ENCODE results near the gene CRACDL.
A peak's percentile ranks its signal among the peaks of the same experiment; 100 is the strongest.

The CRACDL gene

DNA sequence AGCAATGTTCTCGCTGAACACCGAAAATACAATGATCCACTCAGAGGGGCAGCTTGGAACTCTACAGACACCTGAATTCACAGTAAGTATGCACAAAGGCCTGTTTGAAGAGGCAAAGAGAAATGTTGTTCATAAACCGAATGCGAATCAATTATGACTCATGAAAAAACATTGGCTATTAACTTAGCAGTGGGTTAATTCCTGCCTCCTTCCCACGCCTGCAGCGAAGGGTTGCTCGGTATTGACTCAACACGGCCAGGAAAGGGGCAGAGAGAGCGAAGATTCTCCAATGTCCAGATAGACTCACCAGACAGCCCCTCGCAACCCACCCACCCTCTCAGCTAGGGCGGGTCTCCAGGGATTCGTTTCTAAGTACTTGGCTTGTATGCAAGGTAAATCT, 9.4 kb downstream of the CRACDL start:
- Histone ChIP-seq H3K27me3 (ENCODE audit: low read depth, low read length) (no peaks in the 10 kb centered on the region), H2AFZ (ENCODE audit: low read depth, low read length) (no peak overlapping the region), H3K9ac (ENCODE audit: low read length) (no peak overlapping the region), H3K4me1 (ENCODE audit: low read length) (no peaks in the 10 kb centered on the region), H4K20me1 (ENCODE audit: insufficient read depth, low read length) (no peaks in the 10 kb centered on the region), H3K9me3 (ENCODE audit: insufficient read depth, low read length) (no peaks in the 10 kb centered on the region), H3K4me2 (ENCODE audit: low read length) (no peak overlapping the region), H3K27ac (ENCODE audit: low read length) (no peak overlapping the region), H3K79me2 (ENCODE audit: low read length) (no peaks in the 10 kb centered on the region), H3K36me3 (replicated peaks; ENCODE audit: low read depth, low read length) (no peaks in the 10 kb centered on the region), H3K4me3 (ENCODE audit: low read length) (no peak overlapping the region)
- TF ChIP-seq EZH2phosphoT487 (IDR thresholded peaks at IDR 0.05; ENCODE audit: low read depth), result no peak
- TF ChIP-seq, protein P1, sequence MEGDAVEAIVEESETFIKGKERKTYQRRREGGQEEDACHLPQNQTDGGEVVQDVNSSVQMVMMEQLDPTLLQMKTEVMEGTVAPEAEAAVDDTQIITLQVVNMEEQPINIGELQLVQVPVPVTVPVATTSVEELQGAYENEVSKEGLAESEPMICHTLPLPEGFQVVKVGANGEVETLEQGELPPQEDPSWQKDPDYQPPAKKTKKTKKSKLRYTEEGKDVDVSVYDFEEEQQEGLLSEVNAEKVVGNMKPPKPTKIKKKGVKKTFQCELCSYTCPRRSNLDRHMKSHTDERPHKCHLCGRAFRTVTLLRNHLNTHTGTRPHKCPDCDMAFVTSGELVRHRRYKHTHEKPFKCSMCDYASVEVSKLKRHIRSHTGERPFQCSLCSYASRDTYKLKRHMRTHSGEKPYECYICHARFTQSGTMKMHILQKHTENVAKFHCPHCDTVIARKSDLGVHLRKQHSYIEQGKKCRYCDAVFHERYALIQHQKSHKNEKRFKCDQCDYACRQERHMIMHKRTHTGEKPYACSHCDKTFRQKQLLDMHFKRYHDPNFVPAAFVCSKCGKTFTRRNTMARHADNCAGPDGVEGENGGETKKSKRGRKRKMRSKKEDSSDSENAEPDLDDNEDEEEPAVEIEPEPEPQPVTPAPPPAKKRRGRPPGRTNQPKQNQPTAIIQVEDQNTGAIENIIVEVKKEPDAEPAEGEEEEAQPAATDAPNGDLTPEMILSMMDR (IDR thresholded peaks at IDR 0.05; ENCODE audit: low read depth, low read length), result no peak

DNA sequence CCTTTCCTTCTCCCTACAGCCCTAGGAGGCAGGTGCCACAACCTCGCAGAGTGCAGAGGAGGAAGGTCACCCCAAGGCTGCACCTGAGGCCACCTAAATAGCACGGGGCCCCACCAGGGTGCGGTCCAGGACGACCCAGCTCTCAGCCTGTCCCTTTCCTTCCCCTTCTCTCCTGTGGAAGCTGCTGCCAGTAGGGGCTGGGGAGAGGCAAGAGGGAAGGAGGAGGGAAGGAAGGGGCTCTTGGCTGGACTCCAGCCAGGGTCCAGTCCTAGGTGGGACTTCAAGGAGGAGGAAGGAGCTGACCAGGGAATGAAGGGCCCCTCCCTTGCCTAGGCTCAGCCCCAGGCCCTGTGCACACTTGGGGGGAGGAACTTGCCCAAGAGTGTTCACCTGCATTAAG, 11.1 kb downstream of the CRACDL start:
- H4K20me1 ChIP-seq (ENCODE audit: insufficient read depth, low read length), result no peaks in the 10 kb centered on the region

GRCh38 chr2:98924038-98924830, 11.8 kb downstream of the CRACDL start:
- H3K4me3 ChIP-seq (ENCODE audit: low read length), result no peak overlapping the region
- no peak overlapping the region for H3K27ac ChIP-seq (ENCODE audit: low read length)
- no peak overlapping the region for H3K9ac ChIP-seq (ENCODE audit: low read length)
- 0 out of 2 replicates have a peak, but pooled peaks cover 4% of the 10 kb centered on the region for H3K27me3 ChIP-seq (ENCODE audit: low read depth, low read length)
- no peak for TF ChIP-seq EZH2phosphoT487 (IDR thresholded peaks at IDR 0.05; ENCODE audit: low read depth)
- TF ChIP-seq, protein P1 (IDR thresholded peaks at IDR 0.05; ENCODE audit: low read depth, low read length), result no peak
- H3K79me2 ChIP-seq (ENCODE audit: low read length), result no peaks in the 10 kb centered on the region
- no peaks in the 10 kb centered on the region for H3K36me3 ChIP-seq (replicated peaks; ENCODE audit: low read depth, low read length)
- H3K4me1 ChIP-seq (ENCODE audit: low read length), result no peaks in the 10 kb centered on the region
- no peaks in the 10 kb centered on the region for H3K9me3 ChIP-seq (ENCODE audit: insufficient read depth, low read length)
- H3K4me2 ChIP-seq (ENCODE audit: low read length), result no peak overlapping the region
- no peak overlapping the region for H2AFZ ChIP-seq (ENCODE audit: low read depth, low read length)
- H4K20me1 ChIP-seq (ENCODE audit: insufficient read depth, low read length), result no peaks in the 10 kb centered on the region

More for the DNA sequence above, 11.1 kb downstream of the CRACDL start:
- Histone ChIP-seq H3K4me3 (ENCODE audit: low read length) (no peak overlapping the region), H3K4me2 (ENCODE audit: low read length) (no peak overlapping the region), H3K9ac (ENCODE audit: low read length) (no peak overlapping the region), H2AFZ (ENCODE audit: low read depth, low read length) (no peak overlapping the region), H3K9me3 (ENCODE audit: insufficient read depth, low read length) (no peaks in the 10 kb centered on the region), H3K27ac (ENCODE audit: low read length) (no peak overlapping the region), H3K79me2 (ENCODE audit: low read length) (no peaks in the 10 kb centered on the region), H3K27me3 (ENCODE audit: low read depth, low read length) (0 out of 2 replicates have a peak, but pooled peaks cover 4% of the 10 kb centered on the region), H3K4me1 (ENCODE audit: low read length) (no peaks in the 10 kb centered on the region), H3K36me3 (replicated peaks; ENCODE audit: low read depth, low read length) (no peaks in the 10 kb centered on the region)
- no peak for TF ChIP-seq EZH2phosphoT487 (IDR thresholded peaks at IDR 0.05; ENCODE audit: low read depth)
- TF ChIP-seq, protein P1 (IDR thresholded peaks at IDR 0.05; ENCODE audit: low read depth, low read length), result no peak

GRCh38 chr2:98923244-98923940, 12.6 kb downstream of the CRACDL start:
- TF ChIP-seq, protein P1 (IDR thresholded peaks at IDR 0.05; ENCODE audit: low read depth, low read length), result peak; percentile 22
- TF ChIP-seq EZH2phosphoT487 (IDR thresholded peaks at IDR 0.05; ENCODE audit: low read depth), result no peak
- H3K27me3 ChIP-seq (ENCODE audit: low read depth, low read length), result 0 out of 2 replicates have a peak, but pooled peaks cover 4% of the 10 kb centered on the region
- no peaks in the 10 kb centered on the region for H3K79me2 ChIP-seq (ENCODE audit: low read length)
- no peak overlapping the region for H3K9ac ChIP-seq (ENCODE audit: low read length)
- H3K27ac ChIP-seq (ENCODE audit: low read length), result no peak overlapping the region
- no peaks in the 10 kb centered on the region for H3K4me1 ChIP-seq (ENCODE audit: low read length)
- no peak overlapping the region for H3K4me2 ChIP-seq (ENCODE audit: low read length)
- no peaks in the 10 kb centered on the region for H3K9me3 ChIP-seq (ENCODE audit: insufficient read depth, low read length)
- no peak overlapping the region for H3K4me3 ChIP-seq (ENCODE audit: low read length)
- no peak overlapping the region for H2AFZ ChIP-seq (ENCODE audit: low read depth, low read length)
- H3K36me3 ChIP-seq (replicated peaks; ENCODE audit: low read depth, low read length), result no peaks in the 10 kb centered on the region
- H4K20me1 ChIP-seq (ENCODE audit: insufficient read depth, low read length), result no peaks in the 10 kb centered on the region
